ENCODE measurements around the gene SARM1.
"Not testable (repeated sequence)": the region's sequence is repeated elsewhere in the genome, so short reads cannot be mapped to it uniquely, and the experiment has no call there.

SARM1 gene

DNA sequence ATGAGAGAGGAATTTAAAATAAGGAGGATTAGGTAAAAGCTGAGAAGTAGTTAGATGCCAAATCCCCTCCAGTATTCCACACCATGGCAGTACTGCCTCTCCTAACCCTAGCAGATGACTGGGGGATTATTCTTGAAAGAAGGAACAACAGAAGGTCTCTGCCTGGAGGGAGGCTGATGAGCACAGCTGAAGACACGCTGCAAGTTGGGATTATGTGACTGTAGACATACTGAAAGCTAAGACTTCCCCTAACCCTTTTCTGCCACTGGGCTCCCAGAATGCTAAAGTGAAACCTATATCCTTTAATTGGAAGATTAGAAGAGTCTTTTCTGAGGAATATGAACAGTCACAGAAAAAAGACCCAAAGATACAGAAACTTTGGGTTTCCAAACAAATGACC is 62.2 kb downstream of the SARM1 start:
- no peak for DNase-seq

GRCh38 chr17:28434326-28434725 is 62.8 kb downstream of the SARM1 start:
- not testable (repeated sequence) for DNase-seq

GRCh38 chr17:28443901-28444638 is 72.6 kb downstream of the SARM1 start:
- no peak for DNase-seq

DNA sequence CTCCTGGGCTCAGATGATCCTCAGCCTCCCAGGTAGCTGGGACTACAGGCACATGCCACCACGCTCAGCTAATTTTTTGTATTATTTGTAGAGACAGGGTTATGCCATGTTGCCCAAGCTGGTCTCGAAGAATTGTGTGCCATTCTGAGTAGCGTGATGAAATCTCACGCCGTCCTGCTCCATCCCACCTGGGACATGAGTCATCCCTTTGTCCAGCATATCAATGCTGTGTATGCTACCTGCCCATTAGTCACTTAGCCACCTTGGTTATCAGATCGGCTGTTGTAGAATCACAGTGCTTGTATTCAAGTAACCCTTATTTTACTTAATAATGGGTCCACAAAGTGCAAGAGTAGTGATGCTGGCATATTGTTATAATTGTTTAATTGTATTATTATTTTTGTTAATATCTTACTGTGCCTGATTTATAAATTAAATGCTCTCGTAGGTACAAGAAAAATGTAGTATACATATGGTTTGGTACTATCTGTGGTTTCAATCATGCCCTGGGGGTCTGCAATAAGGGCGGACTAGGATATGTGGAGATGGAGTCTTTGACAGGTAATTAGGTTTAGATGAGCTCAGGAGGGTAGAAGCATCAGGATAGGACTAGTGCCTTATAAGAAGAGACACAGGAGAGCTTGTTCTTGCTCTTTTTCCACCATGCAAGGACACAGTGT is 75.4 kb downstream of the SARM1 start:
- no peak for DNase-seq

GRCh38 chr17:28447396-28447760 is 75.9 kb downstream of the SARM1 start:
- DNase-seq = no peak

- no peak for DNase-seq
These were observed 78.4 kb downstream of the SARM1 start for GRCh38 chr17:28449859-28450258.

Measured in SW 1271 (cell line).